Epithelial cell of esophagus (primary cell): ENCODE data around the gene KISS1.

Experiments used
- DNase-seq: peaks from one replicate; pipeline ENCODE4 v3.0.0; 2010; ENCODE audit warnings: low read depth
- H3K4me3 ChIP-seq: 2 replicates; pipeline ENCODE4 v1.5.1; 2011; ENCODE audit warnings: mild to moderate bottlenecking, low read length, control low read depth
- CTCF ChIP-seq: IDR thresholded peaks from 2 replicates; pipeline ENCODE4 v1.5.1; 2011; ENCODE audit warnings: low read depth, mild to moderate bottlenecking, low read length, control low read depth, inconsistent platforms; ENCODE audit not compliant: insufficient read depth; ENCODE audit errors: missing control alignments

Gene KISS1

GRCh38 chr1:204224655-204225054 lies 28.4 kb upstream of the KISS1 start:
- no peak for TF ChIP-seq CTCF
- H3K4me3 ChIP-seq, result no peak overlapping the region
- no peak for DNase-seq

DNA sequence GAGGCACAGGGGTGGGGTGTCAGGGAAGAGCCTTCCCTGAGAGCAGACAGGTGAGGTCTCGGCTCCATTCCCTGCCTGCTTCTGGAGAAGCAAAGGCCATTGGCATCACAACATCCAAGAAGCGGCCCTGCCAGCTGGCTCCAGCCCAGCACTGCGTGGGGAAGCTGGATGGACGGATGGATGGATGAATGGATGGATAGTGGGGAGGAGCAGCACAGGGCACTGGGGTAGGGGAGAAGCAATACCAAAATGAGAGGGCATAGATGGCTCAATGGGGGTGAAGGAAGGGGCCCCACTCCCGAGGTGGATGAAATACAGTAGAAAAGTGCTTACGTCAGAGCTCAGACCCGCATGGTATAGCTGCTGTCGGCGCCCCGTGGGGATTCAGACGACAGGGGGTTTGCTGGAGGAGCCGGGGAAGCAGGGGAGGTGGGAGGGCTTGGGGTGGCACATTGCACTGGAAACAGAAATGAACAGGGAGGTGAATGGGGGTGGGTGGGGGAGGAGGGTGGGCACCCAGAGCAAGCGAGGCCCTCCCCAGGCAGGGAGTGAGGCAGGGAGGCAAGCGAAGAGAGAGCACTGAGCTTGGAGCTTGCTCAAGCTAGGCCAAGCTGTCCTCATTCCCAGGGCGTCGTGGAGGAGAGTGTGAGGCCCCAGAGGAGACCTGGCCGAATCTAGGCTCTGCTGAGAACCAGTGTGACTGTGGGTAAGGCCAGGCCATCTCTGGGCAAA lies 27.0 kb upstream of the KISS1 start:
- TF ChIP-seq CTCF, result no peak
- no peak overlapping the region for H3K4me3 ChIP-seq
- DNase-seq, result no peak

DNA sequence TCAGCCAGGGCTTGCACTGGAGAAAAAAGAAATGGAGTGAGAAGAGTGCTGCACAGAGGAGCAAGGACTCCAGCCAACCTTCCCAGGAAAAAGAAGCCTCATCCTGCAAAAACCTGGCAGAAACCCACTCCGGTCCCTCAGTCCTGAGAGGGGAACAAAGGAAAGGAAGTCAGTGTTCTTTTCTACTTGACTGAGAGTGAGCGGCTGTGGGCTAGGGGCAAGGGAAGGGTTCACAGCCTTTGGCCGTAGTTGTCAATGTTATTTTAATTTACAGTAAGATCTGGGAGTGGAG lies 26.4 kb upstream of the KISS1 start:
- no peak for DNase-seq
- no peak overlapping the region for H3K4me3 ChIP-seq
- TF ChIP-seq CTCF, result no peak

DNA sequence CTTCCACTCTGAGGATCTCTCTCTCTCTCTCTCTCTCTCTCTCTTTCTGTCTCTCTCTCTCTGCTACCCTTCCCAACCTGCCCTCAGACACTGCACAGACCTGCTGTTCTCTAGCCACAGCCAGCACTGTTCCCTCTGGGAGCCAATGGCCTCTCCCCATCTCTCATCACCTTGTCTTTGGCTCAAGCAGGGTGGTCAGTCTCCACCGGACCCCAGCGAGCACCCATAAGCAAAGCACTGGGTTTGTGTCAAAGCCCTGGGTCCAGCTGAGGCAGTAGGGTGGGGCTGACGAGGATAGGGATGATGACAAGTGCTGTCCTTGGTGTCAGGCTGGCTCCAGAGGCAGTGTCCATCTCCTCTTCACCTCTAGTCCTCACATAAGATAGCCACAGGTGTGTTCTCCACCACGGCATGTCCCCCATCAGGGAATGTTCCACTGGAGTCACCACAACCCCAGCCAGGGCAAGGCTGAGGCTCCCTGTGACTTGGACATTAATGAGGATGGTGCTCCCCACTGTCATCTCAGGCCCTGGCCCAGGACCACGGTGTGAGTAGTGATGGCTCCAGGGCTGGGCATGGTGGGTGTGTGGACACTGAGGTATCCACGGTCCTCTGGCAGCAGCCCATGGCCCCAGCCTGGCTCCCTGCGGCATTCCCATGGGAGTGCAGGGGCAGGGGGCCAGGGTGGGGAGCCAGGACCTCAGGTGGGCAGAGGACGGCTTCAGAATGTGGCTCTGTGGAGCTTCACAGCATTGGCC lies 25.9 kb upstream of the KISS1 start:
- no peak overlapping the region for H3K4me3 ChIP-seq
- no peak for TF ChIP-seq CTCF
- DNase-seq, result no peak

- no peak for TF ChIP-seq CTCF
- H3K4me3 ChIP-seq, result no peak overlapping the region
- DNase-seq, result no peak
These were observed 25.0 kb upstream of the KISS1 start for GRCh38 chr1:204221271-204221670.

DNA sequence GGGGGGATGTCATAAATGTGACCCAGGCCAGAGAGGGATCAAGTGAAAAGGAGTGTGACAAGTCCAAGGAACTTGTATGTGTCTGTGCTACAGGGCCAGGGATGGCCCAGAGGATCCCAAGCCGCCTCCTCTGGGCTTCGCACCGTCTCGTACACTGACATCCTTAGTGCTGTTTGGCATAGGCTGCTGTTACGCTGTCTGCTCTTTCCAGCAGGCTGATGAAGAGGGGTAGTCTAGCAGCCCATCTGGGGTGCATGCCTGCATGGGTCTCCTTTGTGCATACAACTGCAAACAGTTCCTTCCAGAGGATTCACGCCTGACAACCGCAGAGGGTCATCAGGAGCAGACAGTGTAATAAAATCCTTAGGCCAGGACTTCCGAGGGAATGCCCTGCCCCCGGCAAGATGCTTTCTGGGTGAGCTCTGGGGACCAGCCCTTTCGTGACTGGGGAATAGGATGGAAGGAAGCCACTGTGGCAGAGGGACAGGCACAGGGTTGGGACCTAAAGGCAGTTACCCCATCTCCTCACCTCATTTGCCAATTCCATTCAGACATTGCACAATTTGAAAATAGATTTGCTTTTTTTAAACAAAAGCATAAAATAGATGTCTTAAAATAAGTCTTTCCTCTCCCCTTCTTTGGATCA lies 23.8 kb upstream of the KISS1 start:
- DNase-seq, result no peak
- H3K4me3 ChIP-seq, result no peak overlapping the region
- no peak for TF ChIP-seq CTCF

DNA sequence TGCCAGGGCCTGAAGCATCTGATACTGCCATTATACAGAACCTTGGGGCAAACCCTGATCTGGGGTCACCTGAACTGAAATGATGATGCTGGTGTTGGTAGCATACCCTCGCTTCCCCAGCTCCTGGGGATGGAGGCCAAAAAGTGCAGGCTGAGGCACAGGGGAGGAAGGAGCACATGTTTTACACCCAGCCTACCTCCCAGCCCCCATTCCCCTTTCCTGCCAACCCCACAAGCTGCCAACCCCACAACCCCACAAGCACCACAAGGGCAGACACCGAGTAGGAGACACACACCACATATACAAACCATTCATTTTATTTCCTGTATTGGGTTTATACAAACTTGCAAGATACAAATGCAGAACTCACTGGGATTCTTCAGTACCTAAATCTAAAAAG lies 22.3 kb upstream of the KISS1 start:
- no peak overlapping the region for H3K4me3 ChIP-seq
- TF ChIP-seq CTCF, result no peak
- DNase-seq, result no peak
